HepG2 (cell line): ENCODE measurements around the gene FLVCR1. TPM values are rescaled to one million over a fixed set of nuclear protein-coding genes. Genes with fewer than 3 reads are reported as not detected.

ENCODE experiments used
- ARNT ChIP-seq: fragments of 450-650 bp; IDR thresholded peaks from 2 replicates; pipeline ENCODE4 v1.6.1; 2017
- ARNTL ChIP-seq: sonication (generic); formaldehyde crosslinking; IDR thresholded peaks from 2 replicates; pipeline ENCODE4 v1.4.0; 2020; ENCODE audit warnings: mild to moderate bottlenecking, missing genetic modification reagents
- ATF1 ChIP-seq: IDR thresholded peaks from 2 replicates; pipeline ENCODE4 v1.6.1; 2016; ENCODE audit warnings: mild to moderate bottlenecking, control low read depth
- BHLHE40 ChIP-seq: IDR thresholded peaks from 2 replicates; pipeline ENCODE4 v1.6.1; 2011; ENCODE audit warnings: low read length, improper control_type of control experiment
- ESRRA ChIP-seq: sonication (generic); formaldehyde crosslinking; IDR thresholded peaks from 2 replicates; pipeline ENCODE4 v1.5.1; 2020; ENCODE audit warnings: mild to moderate bottlenecking, low read depth, missing genetic modification reagents
- HCFC1 ChIP-seq: fragments of 150-350 bp; IDR thresholded peaks from 2 replicates; pipeline ENCODE4 v1.6.1; 2014; ENCODE audit warnings: low read depth, low read length
- HDAC2 ChIP-seq: sonication (generic); formaldehyde crosslinking; IDR thresholded peaks from 2 replicates; pipeline ENCODE4 v1.4.0; 2020; ENCODE audit warnings: missing genetic modification reagents
- HHEX ChIP-seq: IDR thresholded peaks from 2 replicates; pipeline ENCODE4 v1.6.1; 2016; ENCODE audit warnings: control low read depth
- MYNN ChIP-seq: sonication (generic); formaldehyde crosslinking; IDR thresholded peaks from 2 replicates; pipeline ENCODE4 v1.4.0; 2020; ENCODE audit warnings: mild to moderate bottlenecking, low read depth, missing genetic modification reagents
- NFYB ChIP-seq: sonication (generic); formaldehyde crosslinking; IDR thresholded peaks from 2 replicates; pipeline ENCODE4 v1.4.0; 2020; ENCODE audit warnings: missing genetic modification reagents
- PLRG1 ChIP-seq: fragments of 450-650 bp; conservative IDR thresholded peaks from 2 replicates; pipeline ENCODE4 v1.6.1; 2016
- RFX5 ChIP-seq: IDR thresholded peaks from 2 replicates; pipeline ENCODE4 v1.6.1; 2011; ENCODE audit warnings: low read depth, low read length, improper control_type of control experiment
- RNF2 ChIP-seq: fragments of 450-650 bp; conservative IDR thresholded peaks from 2 replicates; pipeline ENCODE4 v1.6.1; 2016; ENCODE audit warnings: low read depth
- SMAD3 ChIP-seq: sonication (generic); formaldehyde crosslinking; IDR thresholded peaks from 2 replicates; pipeline ENCODE4 v1.4.0; 2020; ENCODE audit warnings: missing genetic modification reagents
- SMC3 ChIP-seq: IDR thresholded peaks from 2 replicates; pipeline ENCODE4 v1.6.1; 2011; ENCODE audit warnings: low read length, improper control_type of control experiment
- THAP7 ChIP-seq: sonication (generic); formaldehyde crosslinking; IDR thresholded peaks from 2 replicates; pipeline ENCODE4 v1.8.1; 2023; ENCODE audit warnings: mild to moderate bottlenecking, missing genetic modification reagents
- ZIK1 ChIP-seq: sonication (generic); formaldehyde crosslinking; IDR thresholded peaks from 2 replicates; pipeline ENCODE4 v1.5.0; 2020; ENCODE audit warnings: mild to moderate bottlenecking, low read depth, missing genetic modification reagents, borderline replicate concordance
- ZNF224 ChIP-seq: sonication (generic); formaldehyde crosslinking; IDR thresholded peaks from 2 replicates; pipeline ENCODE4 v1.5.0; 2020; ENCODE audit warnings: mild to moderate bottlenecking, missing genetic modification reagents
- ZNF263 ChIP-seq: sonication (generic); formaldehyde crosslinking; IDR thresholded peaks from 2 replicates; pipeline ENCODE4 v1.4.0; 2020; ENCODE audit warnings: missing genetic modification reagents
- ZNF691 ChIP-seq: sonication (generic); formaldehyde crosslinking; IDR thresholded peaks from 2 replicates; pipeline ENCODE4 v1.4.0; 2020; ENCODE audit warnings: missing genetic modification reagents, low read depth, mild to moderate bottlenecking, borderline replicate concordance
- polyA plus RNA-seq, 8 experiments: library from polyadenylated mRNA; depleted of rRNA in 3 of 8; stranded (reverse) in 7 of 8; unstranded in 1 of 8; fragments of >200 nt; fragmentation: Illumina TruSeq in 4 of 8; extraction: Trizol in 4 of 8; gene quantifications; 2 replicates each; pipeline versions ENCODE4 v1.2.1 to v1.2.3, GENCODE V29; 2011 to 2016; ENCODE audit warnings: low read depth in 4 of 8, missing spikeins in 1 of 8, mixed read lengths in 1 of 8; ENCODE audit not compliant: insufficient read depth in 1 of 8
- total RNA-seq, 5 experiments: library from RNA; depleted of rRNA; stranded (reverse); fragments of >200 nt; fragmentation: Illumina TruSeq; extraction: Trizol; gene quantifications; 2 replicates each; pipeline ENCODE4 v1.2.3, GENCODE V29; 2016; ENCODE audit warnings: low read depth in 1 of 5
- TF ChIP-seq, protein P1 (sequence below): sonication (generic); formaldehyde crosslinking; conservative IDR thresholded peaks from 2 replicates; pipeline ENCODE4 v1.8.0; 2022; ENCODE audit warnings: mild to moderate bottlenecking, moderate library complexity, missing genetic modification reagents
- TF ChIP-seq, protein P2 (sequence below): sonication (generic); formaldehyde crosslinking; IDR thresholded peaks from 2 replicates; pipeline ENCODE4 v1.4.0; 2020; ENCODE audit warnings: missing genetic modification reagents, borderline replicate concordance
- TF ChIP-seq, protein P3 (sequence below): sonication (generic); formaldehyde crosslinking; IDR thresholded peaks from 2 replicates; pipeline ENCODE4 v1.4.0; 2020; ENCODE audit warnings: mild to moderate bottlenecking, missing genetic modification reagents
- TF ChIP-seq, protein P4 (sequence below): sonication (generic); formaldehyde crosslinking; IDR thresholded peaks from 2 replicates; pipeline ENCODE4 v1.4.0; 2020; ENCODE audit warnings: missing genetic modification reagents, borderline replicate concordance

The FLVCR1 gene
- total and polyA plus RNA-seq, 2 of the 13 experiments (the other 11 are each of a cell fraction or from before 2014, with no cell fraction given) = 14.8 to 39.8 TPM

- no peak for TF ChIP-seq SMC3
- peak; percentile 80 for TF ChIP-seq NFYB (CRISPR knock-in tag)
- no peak for TF ChIP-seq ZIK1 (CRISPR knock-in tag)
- TF ChIP-seq SMAD3 (CRISPR knock-in tag) = no peak
- no peak for TF ChIP-seq MYNN (CRISPR knock-in tag)
- peak; percentile 76 for TF ChIP-seq RFX5
- TF ChIP-seq, protein P1, sequence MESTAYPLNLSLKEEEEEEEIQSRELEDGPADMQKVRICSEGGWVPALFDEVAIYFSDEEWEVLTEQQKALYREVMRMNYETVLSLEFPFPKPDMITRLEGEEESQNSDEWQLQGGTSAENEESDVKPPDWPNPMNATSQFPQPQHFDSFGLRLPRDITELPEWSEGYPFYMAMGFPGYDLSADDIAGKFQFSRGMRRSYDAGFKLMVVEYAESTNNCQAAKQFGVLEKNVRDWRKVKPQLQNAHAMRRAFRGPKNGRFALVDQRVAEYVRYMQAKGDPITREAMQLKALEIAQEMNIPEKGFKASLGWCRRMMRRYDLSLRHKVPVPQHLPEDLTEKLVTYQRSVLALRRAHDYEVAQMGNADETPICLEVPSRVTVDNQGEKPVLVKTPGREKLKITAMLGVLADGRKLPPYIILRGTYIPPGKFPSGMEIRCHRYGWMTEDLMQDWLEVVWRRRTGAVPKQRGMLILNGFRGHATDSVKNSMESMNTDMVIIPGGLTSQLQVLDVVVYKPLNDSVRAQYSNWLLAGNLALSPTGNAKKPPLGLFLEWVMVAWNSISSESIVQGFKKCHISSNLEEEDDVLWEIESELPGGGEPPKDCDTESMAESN (CRISPR knock-in tag) = peak; percentile 39; the same call in 1 of the 2 replicates
- TF ChIP-seq ARNT = no peak
- TF ChIP-seq HDAC2 (CRISPR knock-in tag) = no peak; the same call in none of the 2 replicates
- TF ChIP-seq, protein P2, sequence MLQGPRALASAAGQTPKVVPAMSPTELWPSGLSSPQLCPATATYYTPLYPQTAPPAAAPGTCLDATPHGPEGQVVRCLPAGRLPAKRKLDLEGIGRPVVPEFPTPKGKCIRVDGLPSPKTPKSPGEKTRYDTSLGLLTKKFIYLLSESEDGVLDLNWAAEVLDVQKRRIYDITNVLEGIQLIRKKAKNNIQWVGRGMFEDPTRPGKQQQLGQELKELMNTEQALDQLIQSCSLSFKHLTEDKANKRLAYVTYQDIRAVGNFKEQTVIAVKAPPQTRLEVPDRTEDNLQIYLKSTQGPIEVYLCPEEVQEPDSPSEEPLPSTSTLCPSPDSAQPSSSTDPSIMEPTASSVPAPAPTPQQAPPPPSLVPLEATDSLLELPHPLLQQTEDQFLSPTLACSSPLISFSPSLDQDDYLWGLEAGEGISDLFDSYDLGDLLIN (CRISPR knock-in tag) = no peak
- TF ChIP-seq RNF2 = no peak
- TF ChIP-seq ESRRA (CRISPR knock-in tag) = 0 out of 2 replicates have a peak, but pooled peaks have one; percentile 12
- TF ChIP-seq THAP7 (CRISPR knock-in tag) = no peak
- TF ChIP-seq ZNF691 (CRISPR knock-in tag) = peak; percentile 37; the same call in 1 of the 2 replicates
- TF ChIP-seq BHLHE40 = no peak
- TF ChIP-seq, protein P3, sequence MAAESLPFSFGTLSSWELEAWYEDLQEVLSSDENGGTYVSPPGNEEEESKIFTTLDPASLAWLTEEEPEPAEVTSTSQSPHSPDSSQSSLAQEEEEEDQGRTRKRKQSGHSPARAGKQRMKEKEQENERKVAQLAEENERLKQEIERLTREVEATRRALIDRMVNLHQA (CRISPR knock-in tag) = no peak
- TF ChIP-seq PLRG1 = no peak
- TF ChIP-seq, protein P4, sequence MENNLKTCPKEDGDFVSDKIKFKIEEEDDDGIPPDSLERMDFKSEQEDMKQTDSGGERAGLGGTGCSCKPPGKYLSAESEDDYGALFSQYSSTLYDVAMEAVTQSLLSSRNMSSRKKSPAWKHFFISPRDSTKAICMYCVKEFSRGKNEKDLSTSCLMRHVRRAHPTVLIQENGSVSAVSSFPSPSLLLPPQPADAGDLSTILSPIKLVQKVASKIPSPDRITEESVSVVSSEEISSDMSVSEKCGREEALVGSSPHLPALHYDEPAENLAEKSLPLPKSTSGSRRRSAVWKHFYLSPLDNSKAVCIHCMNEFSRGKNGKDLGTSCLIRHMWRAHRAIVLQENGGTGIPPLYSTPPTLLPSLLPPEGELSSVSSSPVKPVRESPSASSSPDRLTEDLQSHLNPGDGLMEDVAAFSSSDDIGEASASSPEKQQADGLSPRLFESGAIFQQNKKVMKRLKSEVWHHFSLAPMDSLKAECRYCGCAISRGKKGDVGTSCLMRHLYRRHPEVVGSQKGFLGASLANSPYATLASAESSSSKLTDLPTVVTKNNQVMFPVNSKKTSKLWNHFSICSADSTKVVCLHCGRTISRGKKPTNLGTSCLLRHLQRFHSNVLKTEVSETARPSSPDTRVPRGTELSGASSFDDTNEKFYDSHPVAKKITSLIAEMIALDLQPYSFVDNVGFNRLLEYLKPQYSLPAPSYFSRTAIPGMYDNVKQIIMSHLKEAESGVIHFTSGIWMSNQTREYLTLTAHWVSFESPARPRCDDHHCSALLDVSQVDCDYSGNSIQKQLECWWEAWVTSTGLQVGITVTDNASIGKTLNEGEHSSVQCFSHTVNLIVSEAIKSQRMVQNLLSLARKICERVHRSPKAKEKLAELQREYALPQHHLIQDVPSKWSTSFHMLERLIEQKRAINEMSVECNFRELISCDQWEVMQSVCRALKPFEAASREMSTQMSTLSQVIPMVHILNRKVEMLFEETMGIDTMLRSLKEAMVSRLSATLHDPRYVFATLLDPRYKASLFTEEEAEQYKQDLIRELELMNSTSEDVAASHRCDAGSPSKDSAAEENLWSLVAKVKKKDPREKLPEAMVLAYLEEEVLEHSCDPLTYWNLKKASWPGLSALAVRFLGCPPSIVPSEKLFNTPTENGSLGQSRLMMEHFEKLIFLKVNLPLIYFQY (CRISPR knock-in tag) = no peak
- no peak for TF ChIP-seq HHEX (CRISPR knock-in tag)
- TF ChIP-seq ARNTL (CRISPR knock-in tag) = 0 out of 2 replicates have a peak, but pooled peaks have one; percentile 18
- no peak for TF ChIP-seq HCFC1
- TF ChIP-seq ZNF263 (CRISPR knock-in tag) = no peak
- peak; percentile 73 for TF ChIP-seq ATF1 (CRISPR knock-in tag)
- no peak for TF ChIP-seq ZNF224 (CRISPR knock-in tag)
Observed at GRCh38 chr1:212857992-212858460, at the start of gene FLVCR1 (continued).
